HTERT RPE-1 (cell line): Measurements from ENCODE around the gene STX1B.
"Not testable (repeated sequence)": the region's sequence is repeated elsewhere in the genome, so short reads cannot be mapped to it uniquely, and the experiment has no call there.

Experiments
- in situ Hi-C: fragments of 300-500 bp; cut with MboI; formaldehyde crosslinking; loops from 4 replicates; pipeline ENCODE4 v1.14.3; 2020; ENCODE audit warnings: low sequenced_read_pairs

STX1B gene

GRCh38 chr16:31016018-31016417 lies 5.6 kb upstream of the STX1B start:
- in situ Hi-C loops, result no loop called here

GRCh38 chr16:31013292-31013691 lies 2.9 kb upstream of the STX1B start:
- in situ Hi-C loops, result not testable (repeated sequence)

DNA sequence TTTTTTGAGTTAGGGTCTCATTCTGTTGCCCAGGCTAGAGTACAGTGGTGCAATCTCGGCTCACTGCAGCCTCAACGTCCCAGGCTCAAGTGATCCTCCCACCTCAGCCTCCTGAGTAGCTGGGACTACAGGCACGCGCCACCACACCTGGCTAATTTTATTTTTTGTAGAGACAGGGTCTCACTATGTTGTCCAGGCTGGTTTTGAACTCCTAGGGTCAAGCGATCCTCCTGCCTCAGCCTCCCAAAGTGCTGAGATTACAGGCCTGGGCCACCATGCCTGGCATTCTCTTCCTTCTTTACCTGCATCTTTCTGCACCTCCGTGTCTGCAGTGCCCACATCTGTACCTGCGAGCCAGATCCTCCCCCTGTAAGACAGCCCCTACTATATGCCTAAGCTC lies 1.4 kb upstream of the STX1B start:
- in situ Hi-C loops, result not testable (repeated sequence)

DNA sequence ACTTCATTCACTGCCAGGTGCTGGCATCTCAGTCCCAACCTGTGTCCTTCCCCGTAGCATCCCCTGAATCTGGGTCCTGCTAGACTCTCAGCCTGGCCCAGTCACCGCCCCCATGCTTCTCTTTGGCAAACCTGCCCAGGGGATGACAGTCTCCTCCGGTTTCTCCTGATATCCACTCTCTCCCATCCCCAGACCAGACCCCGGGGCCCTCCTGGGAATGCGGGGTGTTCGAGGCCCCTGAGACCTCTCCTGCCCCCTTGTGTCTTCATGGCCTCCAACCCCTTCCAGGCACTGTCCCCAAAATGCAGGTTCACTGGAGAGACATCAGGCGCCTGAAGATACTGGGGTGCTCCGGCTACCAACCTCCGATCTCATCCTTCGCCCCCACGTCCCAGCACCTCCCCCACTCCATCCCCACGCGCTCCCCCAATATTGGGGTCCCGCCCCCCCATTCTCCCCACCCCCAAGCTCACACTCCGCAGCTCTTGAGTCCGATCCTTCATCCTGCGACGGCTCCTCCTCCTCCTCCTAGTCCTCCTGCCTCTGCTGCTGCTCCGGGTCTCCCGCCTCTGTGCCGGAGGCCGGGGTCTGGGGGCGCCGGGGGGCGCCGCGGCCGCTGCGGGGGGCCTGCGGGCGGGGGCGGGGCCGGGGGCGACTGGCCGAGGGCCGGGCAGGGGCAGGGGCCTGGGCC lies 399 bp downstream of the STX1B start:
- in situ Hi-C loops, result no loop called here

- in situ Hi-C loops, result no loop called here
Observed at GRCh38 chr16:31009120-31009519, 1.3 kb downstream of the STX1B start.

DNA sequence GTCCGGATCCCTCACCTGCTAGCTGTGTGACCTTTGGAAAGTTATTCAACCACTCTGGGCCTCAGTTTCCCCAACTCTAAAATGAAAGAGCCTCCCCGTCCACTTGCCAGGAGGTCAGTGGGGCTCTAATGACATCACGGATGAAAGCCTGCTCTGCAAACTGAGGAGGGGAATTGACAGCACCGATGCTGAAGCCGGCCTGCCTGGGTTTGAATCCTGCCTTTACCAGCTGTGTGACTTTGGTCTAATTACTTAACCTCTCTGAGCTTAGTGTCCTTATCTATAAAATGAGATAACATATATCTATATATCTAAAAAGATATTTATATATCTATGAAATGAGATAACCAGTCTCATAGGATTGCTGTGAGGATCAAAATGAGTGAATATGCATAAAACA lies 1.9 kb downstream of the STX1B start:
- in situ Hi-C loops, result no loop called here

- in situ Hi-C loops, result no loop called here
Observed at GRCh38 chr16:31008149-31008548, 2.3 kb downstream of the STX1B start.

DNA sequence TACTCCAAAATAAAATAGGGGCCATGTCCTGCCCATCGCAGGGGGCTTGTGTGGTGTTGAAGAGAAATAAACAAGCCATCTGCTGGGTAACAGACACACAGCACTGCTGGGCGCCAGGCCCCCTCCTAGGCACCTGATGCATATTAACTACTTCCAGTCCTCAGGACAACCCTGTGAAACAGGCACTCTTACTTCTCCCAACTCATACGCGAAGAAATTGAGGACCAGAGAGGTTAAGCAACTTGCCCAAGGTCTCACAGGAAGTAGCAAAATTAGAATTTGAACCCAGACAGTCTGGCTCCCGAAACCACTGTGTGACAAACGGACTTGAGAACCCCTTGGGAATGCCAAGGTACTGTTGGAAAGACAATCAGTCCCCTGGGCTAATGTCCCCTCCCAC lies 2.8 kb downstream of the STX1B start:
- in situ Hi-C loops, result no loop called here

DNA sequence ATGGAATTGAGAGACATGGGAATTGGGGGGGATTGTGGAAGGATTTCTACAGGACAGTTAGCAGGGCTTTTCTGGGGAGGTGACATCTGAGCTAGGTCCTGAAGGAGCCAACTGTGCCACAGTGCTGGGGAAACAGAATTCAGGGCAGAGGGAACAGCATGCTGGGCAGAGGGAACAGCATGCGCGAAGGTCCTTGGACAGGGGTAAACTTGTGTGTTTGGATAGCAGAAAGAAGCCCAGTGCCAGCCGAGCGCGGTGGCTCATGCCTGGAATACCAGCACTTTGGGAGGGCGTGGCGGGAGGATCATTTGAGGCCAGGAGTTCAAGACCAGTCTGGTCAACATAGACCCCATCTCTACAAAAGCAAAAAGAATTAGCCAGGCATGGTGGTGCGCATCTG lies 3.8 kb downstream of the STX1B start:
- in situ Hi-C loops, result no loop called here

GRCh38 chr16:31006086-31006385 lies 4.4 kb downstream of the STX1B start:
- in situ Hi-C loops, result no loop called here

DNA sequence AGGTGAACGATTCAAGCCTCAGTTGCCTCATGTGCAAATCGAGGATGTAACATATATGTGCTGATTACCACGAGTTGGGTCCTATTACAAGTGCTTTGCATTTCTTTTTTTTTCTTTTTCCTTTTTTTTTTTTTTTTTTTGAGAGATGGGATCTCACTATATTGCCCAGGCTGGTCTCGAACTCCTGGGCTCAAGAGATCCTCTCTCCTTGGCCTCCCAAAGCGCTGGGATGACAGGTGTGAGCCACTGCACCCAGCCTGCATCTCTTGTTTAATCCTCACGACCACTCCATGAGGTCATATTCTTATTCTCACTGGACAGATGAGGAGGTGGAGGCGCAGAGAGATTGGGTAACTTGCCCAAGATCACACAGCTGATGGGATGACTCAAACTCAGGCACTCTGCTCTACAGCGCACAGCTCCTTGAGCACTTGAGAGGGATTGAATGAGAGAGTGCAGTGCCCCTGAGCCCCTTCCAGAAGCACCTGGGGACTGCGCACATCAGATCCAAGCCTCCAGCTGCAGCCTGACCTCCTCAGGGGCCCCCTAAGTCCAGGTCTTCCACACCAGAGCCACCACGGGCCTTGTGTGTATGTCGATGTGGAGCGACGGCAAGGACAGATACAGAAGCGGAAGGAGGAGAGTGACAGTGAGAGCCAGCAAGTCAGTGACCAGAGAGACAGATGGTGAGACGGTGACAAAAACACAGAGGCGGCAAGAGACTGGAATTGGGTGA lies 4.9 kb downstream of the STX1B start:
- in situ Hi-C loops, result no loop called here

DNA sequence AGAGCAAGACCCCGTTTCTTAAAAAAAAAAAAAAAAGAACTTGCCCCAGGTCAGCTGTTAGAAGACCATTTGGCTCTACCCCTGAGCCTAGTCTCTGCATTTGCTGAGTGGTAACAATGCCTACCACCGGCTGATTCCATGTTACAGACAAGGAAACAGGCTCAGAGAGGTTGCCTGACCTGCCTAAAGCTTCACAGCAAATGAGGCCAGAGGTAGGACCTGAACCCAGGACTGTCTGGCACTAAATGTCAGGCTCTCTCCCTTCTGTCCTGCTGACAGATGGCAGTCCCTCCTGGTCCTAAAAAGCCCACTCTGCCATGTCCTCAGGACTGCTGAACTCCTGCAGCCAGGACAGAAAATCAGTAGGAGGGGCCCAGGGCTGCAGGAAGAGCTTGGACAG lies 5.8 kb downstream of the STX1B start:
- in situ Hi-C loops, result no loop called here

GRCh38 chr16:31003744-31004143 lies 6.7 kb downstream of the STX1B start:
- in situ Hi-C loops, result no loop called here

DNA sequence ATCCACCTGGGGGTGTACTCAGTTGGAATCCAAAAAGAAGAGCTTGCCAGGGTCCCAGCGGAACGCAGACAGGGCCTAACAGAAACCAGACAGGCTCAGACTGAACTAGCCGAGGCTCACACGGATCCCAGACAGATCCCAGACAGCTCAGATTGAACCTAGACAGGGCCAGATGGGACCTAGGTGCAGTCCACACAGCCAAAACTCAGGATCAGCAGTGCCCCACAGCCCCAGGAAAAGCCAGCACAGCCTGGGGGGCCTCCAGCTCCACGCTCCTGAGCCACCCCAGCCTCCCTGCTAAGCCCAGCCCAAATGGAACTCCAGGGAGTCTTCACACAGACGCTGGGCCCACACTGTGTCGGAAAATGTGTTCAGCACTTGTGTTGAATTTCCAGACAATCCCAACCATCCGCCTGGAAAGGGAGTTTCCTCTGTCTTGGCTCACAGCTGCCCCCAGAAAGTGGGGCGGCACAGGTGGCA lies 7.5 kb downstream of the STX1B start:
- in situ Hi-C loops, result no loop called here

GRCh38 chr16:31002250-31002700 lies 8.2 kb downstream of the STX1B start:
- in situ Hi-C loops, result no loop called here

GRCh38 chr16:31001507-31002249 lies 8.8 kb downstream of the STX1B start:
- in situ Hi-C loops, result no loop called here

GRCh38 chr16:31000671-31001382 lies 9.6 kb downstream of the STX1B start:
- in situ Hi-C loops, result no loop called here

DNA sequence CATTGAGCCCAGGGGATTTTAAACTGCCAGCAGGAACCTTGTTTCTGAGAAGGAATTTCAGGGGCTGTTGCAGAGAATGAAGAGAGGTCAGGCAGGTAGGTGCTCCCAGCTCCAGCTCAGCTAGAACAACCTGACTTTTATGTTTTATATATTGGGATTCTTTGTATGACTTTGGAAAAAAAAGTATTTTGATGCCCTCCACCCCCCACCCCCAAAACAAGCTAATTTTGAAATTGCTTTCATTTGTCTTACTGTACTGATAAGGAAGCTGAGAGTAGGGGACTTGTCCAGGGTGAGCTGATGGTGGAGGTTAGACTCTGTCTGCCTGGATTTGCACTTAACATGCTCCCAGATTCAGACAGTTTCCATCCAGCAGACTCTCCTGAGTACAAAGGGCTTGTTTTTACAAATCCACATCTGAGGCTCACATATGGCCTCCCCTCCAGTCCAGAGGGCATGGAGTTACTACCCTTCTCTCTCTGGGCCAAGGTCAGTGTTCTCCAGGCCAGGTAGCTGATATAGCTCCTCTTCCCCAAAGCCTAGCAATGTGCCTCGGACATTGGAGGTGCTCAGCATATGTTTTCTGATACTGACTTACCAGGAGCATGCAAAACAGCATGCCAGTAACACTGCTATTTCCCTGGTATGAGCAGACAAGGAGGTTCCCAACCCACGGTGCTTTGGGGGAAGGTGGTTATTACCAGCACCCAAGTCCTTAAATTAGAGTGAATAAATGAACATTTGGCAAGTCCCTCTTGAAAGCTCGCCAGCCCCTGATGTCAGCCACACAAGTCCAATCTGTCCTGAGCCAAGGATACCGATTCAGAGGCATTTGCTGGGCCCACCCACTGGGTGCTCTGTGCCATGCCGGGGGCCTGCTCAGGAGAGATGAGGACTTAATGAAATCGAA lies 11.3 kb downstream of the STX1B start:
- in situ Hi-C loops, result no loop called here

GRCh38 chr16:30997725-30998711 lies 12.4 kb downstream of the STX1B start:
- in situ Hi-C loops, result no loop called here
